ENCODE results near the gene KCNQ1OT1.

The KCNQ1OT1 gene

DNA sequence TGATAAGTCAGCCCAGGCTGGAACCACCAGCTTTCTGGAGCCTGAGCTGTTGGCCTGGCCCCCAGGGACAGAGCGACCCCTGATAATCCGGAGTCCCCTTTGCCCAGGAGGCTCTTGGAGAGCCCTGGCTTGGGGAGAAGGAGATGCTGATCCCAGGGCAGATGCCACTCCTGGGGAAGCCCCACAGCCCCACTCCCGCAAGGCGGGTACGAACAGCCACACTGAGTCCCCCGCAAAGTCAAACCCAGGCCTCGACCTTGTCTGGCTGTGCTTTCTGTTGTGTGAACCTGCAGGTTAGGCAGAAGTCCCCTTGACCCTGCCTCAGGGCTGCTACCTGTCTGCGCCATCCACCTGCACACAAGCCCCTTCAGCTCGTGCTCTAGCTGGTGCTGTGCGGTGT is 108.0 kb downstream of the KCNQ1OT1 start:
- no peak for DNase-seq

GRCh38 chr11:2590965-2591754 is 108.6 kb downstream of the KCNQ1OT1 start:
- DNase-seq = no peak

GRCh38 chr11:2590131-2590964 is 109.4 kb downstream of the KCNQ1OT1 start:
- DNase-seq = no peak

DNA sequence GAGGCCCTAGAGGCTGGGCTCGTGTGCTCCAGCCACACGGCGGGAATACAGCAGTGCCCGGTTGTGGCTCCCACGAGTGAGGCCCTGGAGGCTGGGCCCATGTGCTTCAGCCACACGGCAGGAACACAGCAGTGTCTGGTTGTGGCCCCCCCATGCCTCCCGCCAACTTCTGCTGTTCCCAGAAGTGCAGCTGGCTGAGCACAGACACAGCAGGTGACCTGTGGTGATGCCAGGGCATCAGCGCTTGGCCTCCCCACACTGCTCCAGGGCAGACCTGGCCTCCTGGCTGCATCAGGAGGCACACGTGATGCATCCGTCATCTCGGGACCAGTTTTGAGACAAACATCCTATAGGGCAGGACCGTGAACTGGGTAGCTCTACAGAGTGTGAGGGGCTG is 110.3 kb downstream of the KCNQ1OT1 start:
- DNase-seq = no peak

- no peak for DNase-seq
These were observed 110.8 kb downstream of the KCNQ1OT1 start for GRCh38 chr11:2588809-2589537.

- no peak for DNase-seq
These were observed 111.6 kb downstream of the KCNQ1OT1 start for GRCh38 chr11:2587976-2588748.

- no peak for DNase-seq
These were observed 112.5 kb downstream of the KCNQ1OT1 start for GRCh38 chr11:2587132-2587930.

DNA sequence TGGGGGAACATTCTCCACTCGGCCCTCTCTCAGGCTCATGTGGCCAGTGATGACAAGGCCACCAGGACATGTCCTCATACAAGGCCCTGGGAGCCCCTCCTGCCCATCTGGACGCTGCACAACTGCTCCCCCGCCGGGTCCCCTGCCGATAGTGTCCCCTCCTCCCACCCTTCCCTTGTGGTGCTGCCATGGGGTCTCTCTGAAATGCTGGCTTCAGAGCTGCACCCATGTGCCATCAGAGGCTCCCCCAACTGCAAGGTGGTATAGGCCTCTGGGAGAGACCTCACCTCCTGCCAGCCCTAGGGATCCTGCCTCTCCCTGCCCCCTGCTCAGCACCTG is 113.0 kb downstream of the KCNQ1OT1 start:
- no peak for DNase-seq

- no peak for DNase-seq
These were observed 113.6 kb downstream of the KCNQ1OT1 start for GRCh38 chr11:2586087-2586792.

DNA sequence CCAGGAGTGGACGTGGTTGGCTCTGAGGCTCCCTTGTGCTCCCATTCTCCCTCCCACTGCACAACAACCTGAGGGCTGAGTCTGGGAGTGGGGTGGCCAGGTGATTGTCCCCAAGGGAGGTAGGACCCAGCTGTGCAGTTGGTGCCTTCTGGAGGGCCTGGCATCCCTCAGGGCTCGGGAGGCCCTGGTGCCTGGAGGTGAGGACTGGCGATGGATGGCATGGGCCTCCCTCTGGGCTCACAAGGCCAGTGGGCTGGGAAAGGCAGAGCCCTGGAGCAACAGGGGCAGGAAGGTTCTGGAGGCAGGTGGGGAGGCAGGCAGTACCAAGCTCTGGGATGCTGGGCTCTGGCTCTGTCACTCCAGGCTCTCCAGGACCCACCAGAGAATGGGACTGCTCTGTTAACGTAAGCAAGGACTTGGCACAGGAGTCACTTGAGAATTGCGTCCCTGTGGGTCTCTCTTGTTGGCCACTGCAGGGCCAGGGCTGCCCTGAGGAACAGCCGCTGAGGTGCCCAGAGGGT is 114.2 kb downstream of the KCNQ1OT1 start:
- DNase-seq = no peak

GRCh38 chr11:2584812-2585565 is 114.8 kb downstream of the KCNQ1OT1 start:
- no peak for DNase-seq

- no peak for DNase-seq
These were observed 115.4 kb downstream of the KCNQ1OT1 start for GRCh38 chr11:2584434-2584811.

GRCh38 chr11:2583605-2583958 is 116.2 kb downstream of the KCNQ1OT1 start:
- no peak for DNase-seq

DNA sequence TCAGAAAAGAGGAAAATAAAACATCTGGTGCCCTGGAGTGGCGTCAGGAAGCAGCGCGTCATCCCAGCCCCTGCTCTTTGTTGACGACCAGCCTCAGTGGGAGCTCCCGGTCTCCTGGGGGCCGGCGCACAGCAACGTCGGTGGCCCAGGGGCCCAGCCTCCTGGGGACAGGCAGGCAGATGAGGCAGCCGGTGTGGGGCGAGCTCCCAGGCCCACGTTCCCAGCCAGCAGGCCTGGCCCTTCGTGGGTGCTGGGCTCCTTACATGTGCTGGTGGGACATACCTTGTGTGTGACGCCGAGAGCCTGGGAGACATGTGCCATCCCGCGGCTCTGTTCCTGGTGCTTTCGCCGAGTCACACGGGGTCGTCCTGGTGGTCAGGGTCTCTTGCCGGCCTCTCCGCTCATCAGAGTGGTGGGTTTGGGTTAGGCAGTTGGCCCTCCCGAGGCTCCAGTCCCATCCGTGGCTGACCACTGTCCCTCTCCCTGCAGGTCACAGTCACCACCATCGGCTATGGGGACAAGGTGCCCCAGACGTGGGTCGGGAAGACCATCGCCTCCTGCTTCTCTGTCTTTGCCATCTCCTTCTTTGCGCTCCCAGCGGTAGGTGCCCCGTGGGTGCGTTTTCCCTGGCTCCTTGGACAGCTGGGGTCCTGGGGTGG is 116.7 kb downstream of the KCNQ1OT1 start:
- DNase-seq = no peak

DNA sequence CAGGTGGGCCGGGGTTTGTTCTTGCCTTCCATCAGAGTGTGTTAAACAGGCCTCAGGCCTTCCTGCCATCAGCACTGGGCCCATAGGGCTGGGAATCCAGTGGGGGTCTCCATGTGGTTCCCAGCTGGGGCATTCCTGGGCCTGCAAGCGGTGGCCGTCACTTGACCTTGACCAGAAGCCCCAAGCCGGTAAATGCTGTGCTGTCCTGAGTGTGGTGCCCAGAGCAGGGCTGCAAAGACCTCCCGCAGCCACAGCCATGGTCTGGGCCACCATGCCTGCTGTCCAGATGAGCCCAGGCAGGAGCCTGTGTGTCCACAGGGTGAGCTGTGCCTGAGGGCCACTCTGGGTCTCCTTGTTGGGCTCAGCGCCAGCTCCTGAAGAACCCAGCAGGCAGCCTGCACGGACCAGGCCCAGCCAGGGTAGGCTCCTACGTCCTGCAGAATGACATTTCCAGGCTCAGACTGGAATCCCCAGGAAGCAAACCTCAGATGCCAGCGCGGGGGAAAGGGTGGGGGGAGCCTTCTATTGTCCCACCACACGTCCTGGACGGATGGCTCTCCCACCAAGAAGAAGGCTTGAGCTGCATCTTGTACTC is 117.3 kb downstream of the KCNQ1OT1 start:
- no peak for DNase-seq

DNA sequence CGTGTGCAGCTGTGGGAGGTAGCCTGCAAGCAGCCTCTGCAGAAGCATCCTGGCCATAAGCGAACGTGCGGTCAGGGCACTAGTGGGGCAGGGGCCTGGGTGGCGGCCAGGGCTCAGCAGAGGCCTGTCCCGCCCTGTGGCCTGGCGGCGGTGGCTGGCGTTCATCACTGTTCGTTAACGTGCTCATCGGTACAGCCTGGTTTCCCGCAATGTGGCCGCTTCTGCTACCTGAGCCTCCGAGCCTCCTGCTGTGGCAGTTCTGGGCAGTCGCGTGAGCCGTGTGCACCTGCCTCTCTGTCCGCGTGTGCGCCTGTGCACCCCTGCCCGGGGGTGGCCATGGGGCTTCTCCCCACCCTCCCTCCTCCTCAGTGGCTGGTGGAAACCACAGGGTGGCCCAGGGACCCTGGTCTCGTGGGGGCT is 117.9 kb downstream of the KCNQ1OT1 start:
- DNase-seq = no peak

DNA sequence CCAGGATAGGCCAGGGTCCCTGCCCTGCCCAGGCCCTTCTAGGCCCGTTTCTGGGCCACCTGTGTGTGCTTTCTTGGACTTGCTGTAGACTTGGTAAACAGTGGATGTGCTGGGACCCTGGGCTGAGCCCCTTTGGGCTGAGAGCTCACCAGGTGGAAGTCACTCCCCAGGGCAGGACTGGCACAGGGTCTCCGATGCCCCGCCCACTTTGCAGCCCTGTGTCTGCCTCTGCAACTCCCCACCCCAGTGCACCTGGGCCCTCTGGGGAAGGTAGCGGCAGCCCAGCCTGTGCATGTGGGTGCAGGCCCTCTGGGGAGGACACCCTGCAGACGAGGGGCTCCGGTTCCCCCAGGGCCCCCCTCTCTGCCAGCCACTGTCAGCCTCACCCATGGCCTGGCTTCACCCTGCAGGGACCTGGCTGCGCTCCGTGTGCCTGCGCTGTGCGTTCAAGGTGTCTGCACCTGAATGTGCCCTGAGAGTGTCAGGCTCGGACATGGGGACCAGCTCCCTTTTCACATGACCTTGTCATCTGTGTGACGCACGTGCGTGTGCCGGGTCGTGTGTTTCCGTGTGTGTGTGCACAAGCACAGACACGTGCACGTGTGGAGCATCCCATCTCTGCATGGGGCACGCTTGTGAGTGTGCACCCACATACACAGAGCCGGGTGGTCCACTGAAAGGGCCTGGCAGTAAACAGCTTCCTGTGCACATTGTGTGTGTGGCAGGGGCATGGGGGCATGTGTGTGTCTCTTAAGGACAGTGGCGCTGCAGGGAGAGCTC is 118.5 kb downstream of the KCNQ1OT1 start:
- DNase-seq = no peak

GRCh38 chr11:2580571-2581001 is 119.2 kb downstream of the KCNQ1OT1 start:
- no peak for DNase-seq

DNA sequence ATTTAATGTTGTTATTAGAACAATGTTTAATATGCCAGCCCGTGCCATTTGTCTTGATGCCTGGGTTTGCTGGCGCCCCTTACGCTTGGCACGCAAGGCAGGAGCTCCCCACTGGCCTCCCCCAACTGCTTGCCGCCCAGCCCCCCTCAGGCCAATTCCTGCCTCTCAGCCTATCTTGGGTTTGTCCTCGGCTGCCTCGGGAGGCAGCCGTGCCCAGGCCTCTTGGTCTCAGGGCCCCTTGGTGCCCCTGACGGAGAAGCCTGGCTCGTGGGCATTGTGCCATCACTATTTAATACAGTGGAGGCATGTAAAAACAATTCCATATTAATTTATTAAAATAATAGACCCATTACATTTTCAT is 119.8 kb downstream of the KCNQ1OT1 start:
- DNase-seq = no peak

Data from NCI-H1417 treated with DMSO at 0.1 percent for 48 hours (cell line).